Measurements from ENCODE around the gene WWP2. TPM values are rescaled to one million over a fixed set of nuclear protein-coding genes. Genes with fewer than 3 reads are reported as not detected.

The WWP2 gene
- total and polyA plus RNA-seq, 2 donors (not counting 3 experiments of a cell fraction or from before 2014, with no cell fraction given) = 17.9 to 44.9 TPM

GRCh38 chr16:69754143-69754468, 8.0 kb upstream of the WWP2 start:
- Histone ChIP-seq H3K9me1 (replicated peaks; ENCODE audit: control insufficient read depth, extremely low read depth, insufficient read depth, low read length) (no peaks in the 10 kb centered on the region), H4K20me1 (replicated peaks; ENCODE audit: control insufficient read depth, extremely low read depth, insufficient read depth, low read length) (no peaks in the 10 kb centered on the region), H3K9ac (replicated peaks; ENCODE audit: extremely low read depth, insufficient read depth, low read length) (peak overlapping the region; percentile 52), H2AFZ (ENCODE audit: low read depth, low read length) (peak overlapping the region; percentile 16), H3K79me2 (ENCODE audit: control insufficient read depth, insufficient read depth, low read length) (peaks cover 38% of the 10 kb centered on the region), H3K4me1 (ENCODE audit: control insufficient read depth, extremely low read depth, insufficient read depth, low read length) (peaks cover 8% of the 10 kb centered on the region), H3K27ac (ENCODE audit: insufficient read depth, low read depth, low read length) (peak overlapping the region; percentile 11), H3K4me3 (replicated peaks in 1 of 3; ENCODE audit: insufficient read depth in 1 of 3, low read depth in 1 of 3, low read length in 3 of 3) (peak overlapping the region; percentile 39 to 87 (median 82)), H3K9me3 (replicated peaks; ENCODE audit: control insufficient read depth, insufficient read depth, low read length) (no peaks in the 10 kb centered on the region), H3K4me2 (ENCODE audit: insufficient read depth, low read length) (peak overlapping the region; percentile 61), H3K36me3 (ENCODE audit: control insufficient read depth in 2 of 2, extremely low read depth in 1 of 2, insufficient read depth in 2 of 2, low read length in 2 of 2) (peaks cover 4 to 8% of the 10 kb centered on the region in 2 experiments), H3K27me3 (ENCODE audit: control insufficient read depth in 2 of 2, insufficient read depth in 2 of 2, low read length in 2 of 2) (no peaks in the 10 kb centered on the region)
- intact Hi-C loops (cut with micrococcal nuclease) (loop anchor here (1.0 kb wide), 3 partner anchors 28 to 358 kb away; partner anchors contain the start of gene NQO1), dilution Hi-C loops (cut with MboI; ENCODE audit: extremely low pct_ligation_motif_present, low sequenced_read_pairs) (no loop called here)
- TF ChIP-seq MYC (IDR thresholded peaks at IDR 0.05; ENCODE audit: low read depth, low read length) (no peak), FOS (IDR thresholded peaks at IDR 0.05; ENCODE audit: borderline replicate concordance, insufficient read depth, low read length) (no peak), POLR2AphosphoS5 (IDR thresholded peaks at IDR 0.05; ENCODE audit: insufficient read depth, low read depth, low read length) (no peak), POLR2A (IDR thresholded peaks at IDR 0.05; ENCODE audit: low read depth, low read length) (no peak), CTCF (IDR thresholded peaks at IDR 0.05; ENCODE audit: extremely low read depth in 1 of 2, insufficient read depth in 1 of 2, low read depth in 1 of 2, low read length in 2 of 2) (no peak), EZH2 (IDR thresholded peaks at IDR 0.05; ENCODE audit: borderline replicate concordance, low read depth, low read length, severe bottlenecking) (no peak), GATA2 (IDR thresholded peaks at IDR 0.05; ENCODE audit: insufficient read depth, insufficient read length, low read depth, low read length) (no peak), MAX (IDR thresholded peaks at IDR 0.05; ENCODE audit: insufficient read depth, insufficient read length) (no peak), JUN (IDR thresholded peaks at IDR 0.05; ENCODE audit: borderline replicate concordance, insufficient read depth, insufficient read length, low read depth) (no peak)
- no TSS peak for BruUV-seq (replicated peaks)
- ChIA-PET POLR2A (interaction anchor here (0.6 to 1.5 kb wide), 4 partner anchors 17 to 358 kb away, joined by 3 to 8 read pairs (median 4); partner anchors contain the start of gene NQO1), CTCF (interaction anchor here (0.7 to 2.9 kb wide), 23 partner anchors 9 to 425 kb away, joined by 3 to 67 read pairs (median 5); partner anchors contain the start of gene NQO1)
- DNase-seq (ENCODE audit: low read depth, low spot score) (no peak), FAIRE-seq (no peak)

All from endothelial cell of umbilical vein (primary cell).